Muscle of leg (tissue), 11 donors: Measurements from ENCODE around the gene LRRC45. TPM values are rescaled to one million over a fixed set of nuclear protein-coding genes. Genes with fewer than 3 reads are reported as not detected.

Experiments
- DNase-seq: peaks from one replicate; pipeline ENCODE4 v3.0.0; 2013
- H3K27ac ChIP-seq: one replicate; pipeline ENCODE4 v1.5.1; 2013; ENCODE audit warnings: mild to moderate bottlenecking, low read length, control low read depth
- H3K27me3 ChIP-seq: one replicate; pipeline ENCODE4 v1.6.1; 2013; ENCODE audit warnings: low read length; ENCODE audit not compliant: control insufficient read depth, insufficient read depth
- H3K36me3 ChIP-seq: one replicate; pipeline ENCODE4 v1.6.1; 2013; ENCODE audit warnings: low read length; ENCODE audit not compliant: control insufficient read depth, insufficient read depth
- H3K4me1 ChIP-seq: one replicate; pipeline ENCODE4 v1.6.1; 2013; ENCODE audit warnings: low read length; ENCODE audit not compliant: control insufficient read depth, insufficient read depth
- H3K4me3 ChIP-seq: one replicate; pipeline ENCODE4 v1.5.1; 2013; ENCODE audit warnings: low read length, control low read depth
- H3K9me3 ChIP-seq: replicated peaks from 2 replicates; pipeline ENCODE4 v1.6.1; 2013; ENCODE audit warnings: low read depth, low read length; ENCODE audit not compliant: control insufficient read depth
- WGBS: methylation state at CpG from one replicate; pipeline ENCODE4 v1.1.5; 2013; ENCODE audit warnings: missing lambda C conversion rate; ENCODE audit not compliant: insufficient coverage; 5-methylcytosine and 5-hydroxymethylcytosine counted together
- polyA plus RNA-seq, 8 donors: library from polyadenylated mRNA; unstranded; fragments of 120-200 nt; gene quantifications; one replicate each; pipeline versions ENCODE4 v1.2.1 to v1.2.3, GENCODE V29; 2013; ENCODE audit warnings: inconsistent platforms in 1 of 8, low replicate concordance in 1 of 8; ENCODE audit not compliant: insufficient read length in 8 of 8, insufficient read depth in 1 of 8
- total RNA-seq: library from RNA; stranded (reverse); fragments of 120-200 nt; gene quantifications from one replicate; pipeline ENCODE4 v1.2.4, GENCODE V29; 2013

The LRRC45 gene
- total and polyA plus RNA-seq, 9 donors = 8.4 to 12.3 (median 9.7) TPM

- whole genome bisulfite sequencing = 92% methylated on average over 34 of the region's 35 CpGs
- H3K27me3 ChIP-seq = no peaks in the 10 kb centered on the region
- H3K36me3 ChIP-seq = peaks cover 61% of the 10 kb centered on the region
- no peak for DNase-seq
- H3K4me1 ChIP-seq = peaks cover 9% of the 10 kb centered on the region
- no peak overlapping the region for H3K27ac ChIP-seq
- no peak overlapping the region for H3K4me3 ChIP-seq
- H3K9me3 ChIP-seq = no peaks in the 10 kb centered on the region
Observed at GRCh38 chr17:81983011-81983638, 40.0 kb upstream of the LRRC45 start.

- WGBS = 90% methylated on average over 21 of the region's 26 CpGs
- no peak overlapping the region for H3K4me3 ChIP-seq
- peaks cover 3% of the 10 kb centered on the region for H3K4me1 ChIP-seq
- DNase-seq = no peak
- H3K27me3 ChIP-seq = no peaks in the 10 kb centered on the region
- H3K9me3 ChIP-seq = no peaks in the 10 kb centered on the region
- peaks cover 65% of the 10 kb centered on the region for H3K36me3 ChIP-seq
- H3K27ac ChIP-seq = no peak overlapping the region
Observed at GRCh38 chr17:81983639-81984373, 39.3 kb upstream of the LRRC45 start.

DNA sequence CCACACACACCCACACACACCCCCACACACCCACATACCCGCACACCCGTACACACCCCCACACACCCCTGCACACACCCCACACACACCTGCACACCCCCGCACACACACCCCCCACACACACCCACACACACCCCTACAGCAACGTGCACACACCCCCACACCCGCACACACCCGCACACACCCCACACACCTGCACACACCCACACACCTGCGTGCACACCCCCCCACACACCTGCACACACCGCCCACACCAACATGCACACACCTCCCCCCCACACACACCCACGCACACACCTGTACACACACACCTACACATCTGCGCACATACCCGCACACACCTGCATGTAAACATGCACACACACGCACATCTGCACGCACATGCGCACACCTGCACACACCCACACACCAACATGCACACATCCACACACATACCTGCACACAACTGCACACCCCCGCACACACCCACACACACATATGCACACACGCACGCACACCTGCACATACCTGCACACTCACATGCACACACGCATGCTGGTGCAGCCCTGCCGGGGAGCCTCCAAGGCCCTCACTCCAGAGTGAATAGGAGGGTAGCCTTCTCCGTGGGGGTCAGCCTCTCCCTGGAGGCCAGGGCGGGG lies 38.2 kb upstream of the LRRC45 start:
- H3K4me1 ChIP-seq = no peaks in the 10 kb centered on the region
- no peaks in the 10 kb centered on the region for H3K27me3 ChIP-seq
- DNase-seq = no peak
- H3K36me3 ChIP-seq = peaks cover 61% of the 10 kb centered on the region
- 87% methylated on average over 10 of the region's 21 CpGs for WGBS
- no peak overlapping the region for H3K27ac ChIP-seq
- H3K9me3 ChIP-seq = no peaks in the 10 kb centered on the region
- no peak overlapping the region for H3K4me3 ChIP-seq

DNA sequence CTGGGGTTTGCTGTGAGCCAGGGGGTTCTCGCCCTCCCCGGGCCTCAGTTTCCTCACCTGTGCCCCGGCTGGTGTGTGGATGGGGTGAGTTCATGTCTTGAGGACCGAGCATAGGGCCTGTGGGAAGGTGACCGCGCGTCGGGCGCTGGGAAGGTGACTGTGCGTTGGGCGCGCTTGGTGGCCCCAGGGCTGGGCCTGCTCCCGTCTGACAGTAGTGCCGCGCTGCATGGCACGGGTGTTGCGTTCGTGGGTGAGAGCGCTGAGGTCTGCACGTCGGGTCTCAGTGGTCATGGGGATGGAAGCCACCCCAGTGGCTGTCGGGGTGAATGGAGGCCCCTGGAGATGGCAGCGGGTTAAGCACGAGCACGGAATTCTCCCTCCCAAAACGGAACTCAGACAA lies 36.5 kb upstream of the LRRC45 start:
- Histone ChIP-seq H3K4me3 (no peak overlapping the region), H3K27ac (no peak overlapping the region), H3K9me3 (no peaks in the 10 kb centered on the region), H3K36me3 (peaks cover 59% of the 10 kb centered on the region), H3K27me3 (no peaks in the 10 kb centered on the region), H3K4me1 (peaks cover 13% of the 10 kb centered on the region)
- WGBS = 94% methylated on average over 21 of the region's 26 CpGs
- no peak for DNase-seq

DNA sequence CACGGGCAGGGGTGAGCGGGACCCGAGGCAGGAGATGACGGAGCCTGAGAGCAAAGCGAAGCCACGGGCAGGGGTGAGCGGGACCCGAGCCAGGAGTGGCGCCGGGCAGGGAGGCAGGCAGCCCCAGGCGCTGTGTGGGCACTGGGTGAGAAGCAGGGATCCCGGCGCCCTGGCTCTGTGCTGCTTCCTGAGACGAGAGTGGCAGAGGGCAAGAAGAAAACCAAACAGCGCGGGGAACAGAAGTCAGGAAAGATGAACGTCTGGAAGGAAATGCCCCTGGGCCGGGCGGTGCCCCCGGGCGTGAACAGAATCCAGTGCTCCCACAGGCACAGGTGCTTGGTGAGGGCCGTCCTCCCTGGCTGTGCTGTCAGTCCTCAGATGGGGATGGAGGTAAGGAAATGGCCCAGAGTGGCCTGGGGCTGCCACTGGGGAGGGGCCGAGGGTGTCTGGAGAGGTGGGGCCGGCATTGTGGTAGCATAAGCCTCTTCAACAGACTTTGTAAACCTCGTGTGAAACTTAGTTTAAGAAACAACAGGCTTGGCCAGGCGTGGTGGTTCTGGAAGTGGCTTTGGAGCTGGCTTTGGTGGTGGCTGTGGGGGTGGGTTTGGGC lies 35.8 kb upstream of the LRRC45 start:
- 92% methylated on average over 25 of the region's 26 CpGs for WGBS
- Histone ChIP-seq H3K27ac (no peak overlapping the region), H3K4me1 (peaks cover 19% of the 10 kb centered on the region), H3K4me3 (no peak overlapping the region), H3K36me3 (peaks cover 59% of the 10 kb centered on the region), H3K27me3 (no peaks in the 10 kb centered on the region), H3K9me3 (no peaks in the 10 kb centered on the region)
- DNase-seq = no peak

DNA sequence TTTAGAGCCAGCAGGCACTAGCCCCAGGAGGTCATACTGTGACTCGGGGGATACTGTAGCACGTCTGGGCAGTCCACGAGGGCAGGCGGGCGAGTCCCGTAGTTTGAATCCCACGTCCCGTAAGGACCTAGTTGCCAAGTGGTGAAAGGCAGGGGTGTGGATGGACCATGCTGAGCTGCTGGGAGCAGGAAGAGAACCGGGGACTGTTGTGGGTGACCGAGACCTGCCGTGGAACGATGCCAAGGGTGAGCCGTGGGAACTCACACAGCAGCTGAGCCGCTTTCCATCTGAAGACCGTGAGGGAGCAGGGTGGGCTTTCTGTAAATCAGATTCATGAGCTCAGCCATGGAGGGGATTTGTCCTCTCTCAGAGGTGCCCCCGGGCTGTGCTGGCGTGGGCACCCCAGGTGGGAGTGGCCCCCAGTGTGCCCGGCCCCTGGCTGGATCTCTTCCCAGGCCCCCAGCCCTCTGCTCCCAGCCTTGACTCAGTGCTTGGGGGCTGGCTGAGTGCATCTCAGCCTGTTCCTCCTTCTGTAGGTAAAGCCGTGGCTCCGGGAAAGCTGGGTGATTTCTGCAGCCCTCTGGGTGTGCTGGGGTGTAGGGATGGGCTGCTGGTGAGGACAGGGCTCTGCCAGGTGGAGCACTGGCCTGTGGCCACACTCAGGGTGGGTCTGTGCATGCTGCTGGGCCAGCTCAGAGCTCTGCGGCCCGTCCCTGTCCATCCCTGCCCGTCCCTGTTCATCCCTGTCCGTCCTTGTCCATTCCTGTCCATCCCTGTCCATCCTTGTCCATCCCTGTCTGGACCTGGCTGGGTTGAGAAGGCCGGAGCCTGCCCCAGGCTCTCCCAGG lies 32.0 kb upstream of the LRRC45 start:
- H3K4me3 ChIP-seq = no peak overlapping the region
- H3K36me3 ChIP-seq = peaks cover 43% of the 10 kb centered on the region

GRCh38 chr17:81991684-81992305 lies 31.3 kb upstream of the LRRC45 start:
- peaks cover 43% of the 10 kb centered on the region for H3K36me3 ChIP-seq
- no peaks in the 10 kb centered on the region for H3K9me3 ChIP-seq
- H3K27ac ChIP-seq = peak overlapping the region; percentile 88
- 20% methylated on average over 18 of the region's 31 CpGs for WGBS
- no peaks in the 10 kb centered on the region for H3K27me3 ChIP-seq
- peak; percentile 85 for DNase-seq
- peak overlapping the region; percentile 13 for H3K4me3 ChIP-seq
- peaks cover 52% of the 10 kb centered on the region for H3K4me1 ChIP-seq

More for the DNA sequence above, 32.0 kb upstream of the LRRC45 start:
- peak overlapping the region; percentile 88 for H3K27ac ChIP-seq
- H3K9me3 ChIP-seq = no peaks in the 10 kb centered on the region
- no peaks in the 10 kb centered on the region for H3K27me3 ChIP-seq
- DNase-seq = no peak
- 86% methylated on average over 20 of the region's 25 CpGs for WGBS
- H3K4me1 ChIP-seq = peaks cover 52% of the 10 kb centered on the region

- WGBS = 33% methylated on average over 27 of the region's 31 CpGs
- Histone ChIP-seq H3K9me3 (no peaks in the 10 kb centered on the region), H3K36me3 (peaks cover 37% of the 10 kb centered on the region), H3K27ac (peak overlapping the region; percentile 88), H3K4me1 (peaks cover 52% of the 10 kb centered on the region), H3K4me3 (no peak overlapping the region), H3K27me3 (no peaks in the 10 kb centered on the region)
- peak; percentile 54 for DNase-seq
Observed at GRCh38 chr17:81992306-81993102, 30.6 kb upstream of the LRRC45 start.
